MM.1S (cell line): ENCODE results near the gene ZNF134.

Experiments
- DNase-seq: peaks from one replicate; pipeline ENCODE4 v3.0.0-alpha.2; 2015
- H2AFZ ChIP-seq: fragments of 300-600 bp; sonication (generic); 2 replicates; pipeline ENCODE4 v1.6.0; 2016; ENCODE audit warnings: antibody characterized with exemption, low read length
- H3F3A ChIP-seq: fragments of 300-600 bp; sonication (generic); 2 replicates; pipeline ENCODE4 v1.6.1; 2016; ENCODE audit warnings: mild to moderate bottlenecking, antibody characterized with exemption, low read length, moderate library complexity, mixed read lengths; ENCODE audit not compliant: insufficient read depth
- H3K27ac ChIP-seq: fragments of 300-600 bp; sonication (generic); 2 replicates; pipeline ENCODE4 v1.5.1; 2016; ENCODE audit warnings: mild to moderate bottlenecking, low read length
- H3K27me3 ChIP-seq: fragments of 300-600 bp; sonication (generic); replicated peaks from 2 replicates; pipeline ENCODE4 v1.6.0; 2016; ENCODE audit warnings: low read length; ENCODE audit not compliant: insufficient read depth
- H3K36me3 ChIP-seq: fragments of 300-600 bp; sonication (generic); replicated peaks from 2 replicates; pipeline ENCODE4 v1.6.1; 2016; ENCODE audit warnings: mild to moderate bottlenecking, low read length, mixed read lengths; ENCODE audit not compliant: insufficient read depth
- H3K4me1 ChIP-seq: fragments of 300-600 bp; sonication (generic); 2 replicates; pipeline ENCODE4 v1.6.1; 2016; ENCODE audit warnings: low read length, mixed read lengths
- H3K4me2 ChIP-seq: fragments of 300-600 bp; sonication (generic); 2 replicates; pipeline ENCODE4 v1.6.0; 2016; ENCODE audit warnings: low read depth, low read length
- H3K4me3 ChIP-seq: fragments of 300-600 bp; sonication (generic); 2 replicates; pipeline ENCODE4 v1.5.1; 2016; ENCODE audit warnings: low read length, mixed read lengths
- H3K79me2 ChIP-seq: fragments of 300-600 bp; sonication (generic); 2 replicates; pipeline ENCODE4 v1.6.1; 2016; ENCODE audit warnings: mixed run types, low read length, mixed read lengths
- H3K9ac ChIP-seq: fragments of 300-600 bp; sonication (generic); 2 replicates; pipeline ENCODE4 v1.6.1; 2016; ENCODE audit warnings: low read length, mixed read lengths
- H3K9me2 ChIP-seq: fragments of 300-600 bp; sonication (generic); replicated peaks from 2 replicates; pipeline ENCODE4 v1.6.1; 2016; ENCODE audit warnings: mild to moderate bottlenecking, low read length, mixed read lengths; ENCODE audit not compliant: insufficient read depth
- H3K9me3 ChIP-seq: fragments of 300-600 bp; sonication (generic); replicated peaks from 2 replicates; pipeline ENCODE4 v1.6.1; 2016; ENCODE audit warnings: mild to moderate bottlenecking, low read length, mixed read lengths; ENCODE audit not compliant: insufficient read depth
- H4K20me1 ChIP-seq: fragments of 300-600 bp; sonication (generic); 2 replicates; pipeline ENCODE4 v1.6.1; 2016; ENCODE audit warnings: mild to moderate bottlenecking, low read length, moderate library complexity, mixed read lengths; ENCODE audit not compliant: insufficient read depth
- CTCF ChIP-seq: fragments of 300-600 bp; sonication (generic); IDR thresholded peaks from 2 replicates; pipeline ENCODE4 v1.5.1; 2016; ENCODE audit warnings: antibody characterized with exemption, low read length, mixed read lengths
- EZH2 ChIP-seq: fragments of 300-600 bp; sonication (generic); optimal IDR thresholded peaks from 2 replicates; pipeline ENCODE3; 2017; ENCODE audit warnings: low read depth, mild to moderate bottlenecking, antibody characterized with exemption, low read length, mixed read lengths
- EZH2phosphoT487 ChIP-seq: fragments of 300-600 bp; sonication (generic); IDR thresholded peaks from 2 replicates; pipeline ENCODE4 v1.6.1; 2018; ENCODE audit warnings: antibody characterized with exemption, low read length

ZNF134 gene

GRCh38 chr19:57599761-57600383 is 14.2 kb upstream of the ZNF134 start, which contains the start of gene ZNF530:
ZNF530 (plus strand) TSS chr19:57599885; CDS start chr19:57604346, 4,461 bp downstream.
- no peak within 1 kb of the TSS for H3K27ac ChIP-seq
- peak within 1 kb of the TSS; percentile 93 for H3K4me3 ChIP-seq
- H3K79me2 ChIP-seq: no peaks in the 10 kb centered on the region; the same call in 1 of the 2 replicates
- no peaks in the 10 kb centered on the region for H3K36me3 ChIP-seq
- no peaks in the 10 kb centered on the region for H3K4me1 ChIP-seq
- H3K4me2 ChIP-seq: peak within 1 kb of the TSS; percentile 58
- no peaks in the 10 kb centered on the region for H4K20me1 ChIP-seq
- peak within 1 kb of the TSS; percentile 94 for H2AFZ ChIP-seq
- H3K9me2 ChIP-seq: no peaks in the 10 kb centered on the region
- no peaks in the 10 kb centered on the region for H3K27me3 ChIP-seq
- no peaks in the 10 kb centered on the region for H3F3A ChIP-seq
- peak within 1 kb of the TSS; percentile 24; the same call in 1 of the 2 replicates for H3K9ac ChIP-seq
- H3K9me3 ChIP-seq: no peaks in the 10 kb centered on the region
- TF ChIP-seq EZH2 (no peak), EZH2phosphoT487 (no peak), CTCF (no peak)
- peak; percentile 90 for DNase-seq

- H3K4me2 ChIP-seq: no peak overlapping the region
- H3K27me3 ChIP-seq: no peaks in the 10 kb centered on the region
- H3K9me3 ChIP-seq: no peaks in the 10 kb centered on the region
- H3F3A ChIP-seq: no peaks in the 10 kb centered on the region
- no peak overlapping the region for H3K4me3 ChIP-seq
- DNase-seq: no peak
- H3K79me2 ChIP-seq: no peaks in the 10 kb centered on the region
- H3K4me1 ChIP-seq: no peaks in the 10 kb centered on the region
- no peak overlapping the region for H3K9ac ChIP-seq
- no peak for TF ChIP-seq EZH2
- H4K20me1 ChIP-seq: no peaks in the 10 kb centered on the region
- no peak overlapping the region for H2AFZ ChIP-seq
- H3K27ac ChIP-seq: no peak overlapping the region
- no peaks in the 10 kb centered on the region for H3K36me3 ChIP-seq
- H3K9me2 ChIP-seq: no peaks in the 10 kb centered on the region
Observed at GRCh38 chr19:57606931-57607330, 7.1 kb upstream of the ZNF134 start.

- H3K9me2 ChIP-seq: no peaks in the 10 kb centered on the region
- no peaks in the 10 kb centered on the region for H3K4me1 ChIP-seq
- H3K9me3 ChIP-seq: peaks cover 8% of the 10 kb centered on the region
- H3F3A ChIP-seq: no peaks in the 10 kb centered on the region
- H3K27me3 ChIP-seq: no peaks in the 10 kb centered on the region
- no peaks in the 10 kb centered on the region for H3K79me2 ChIP-seq
- DNase-seq: no peak
- no peak overlapping the region for H3K27ac ChIP-seq
- no peaks in the 10 kb centered on the region for H3K36me3 ChIP-seq
- H2AFZ ChIP-seq: no peak overlapping the region
- TF ChIP-seq EZH2phosphoT487 (no peak), CTCF (no peak), EZH2 (no peak)
- H3K9ac ChIP-seq: no peak overlapping the region
- H3K4me3 ChIP-seq: no peak overlapping the region
- no peaks in the 10 kb centered on the region for H4K20me1 ChIP-seq
- no peak overlapping the region for H3K4me2 ChIP-seq
Observed at GRCh38 chr19:57611113-57611512, 2.9 kb upstream of the ZNF134 start.

GRCh38 chr19:57615346-57615745 is 1.3 kb downstream of the ZNF134 start:
- Histone ChIP-seq H3K4me1 (no peaks in the 10 kb centered on the region), H3K27ac (no peak overlapping the region), H2AFZ (no peak overlapping the region), H3K27me3 (no peaks in the 10 kb centered on the region), H3K4me2 (no peak overlapping the region), H3K9me2 (no peaks in the 10 kb centered on the region), H3K4me3 (no peak overlapping the region), H3F3A (no peaks in the 10 kb centered on the region), H3K36me3 (peaks cover 7% of the 10 kb centered on the region), H4K20me1 (no peaks in the 10 kb centered on the region), H3K79me2 (no peaks in the 10 kb centered on the region), H3K9me3 (peaks cover 13% of the 10 kb centered on the region), H3K9ac (no peak overlapping the region)
- DNase-seq: no peak
- TF ChIP-seq CTCF (no peak), EZH2phosphoT487 (no peak), EZH2 (no peak)
